ENCODE results near the gene IER3IP1. TPM values are rescaled to one million over a fixed set of nuclear protein-coding genes. Genes with fewer than 3 reads are reported as not detected.

The IER3IP1 gene
- total RNA-seq, 1 donor from 2014 or later, result 14.8 TPM

Other genes starting within 250 kb of the IER3IP1 start
- gene ELOA2, start 140.7 kb downstream of the IER3IP1 start, total RNA-seq, result not detected in 2 replicates
- 21.3 and 32.2 TPM in 2 replicates for gene HDHD2, start 25.9 kb downstream of the IER3IP1 start, total RNA-seq
- gene SKOR2, start 75.3 kb upstream of the IER3IP1 start, total RNA-seq, result not detected in 2 replicates